Stomach (tissue), 4 donors: ENCODE measurements around the gene CDC14A.

Experiments
- CTCF ChIP-seq, 7 experiments: fragments of 450-650 bp in 4 of 7; fragments of 200-600 bp in 3 of 7; sonication (generic) in 3 of 7; IDR thresholded peaks; one replicate each; pipeline ENCODE4 v1.5.1; 2016 to 2019; ENCODE audit warnings: antibody characterized with exemption in 7 of 7, control low read depth in 2 of 7, mild to moderate bottlenecking in 1 of 7
- EP300 ChIP-seq: sonication (generic); formaldehyde crosslinking; IDR thresholded peaks from one replicate; pipeline ENCODE4 v1.6.1; 2017; ENCODE audit warnings: antibody characterized with exemption
- POLR2A ChIP-seq, 4 donors: fragments of 450-650 bp; IDR thresholded peaks; one replicate each; pipeline ENCODE4 v1.6.1; 2016; ENCODE audit warnings: antibody characterized with exemption in 4 of 4, control low read depth in 2 of 4, mild to moderate bottlenecking in 1 of 4, moderate library complexity in 1 of 4
- POLR2AphosphoS5 ChIP-seq, 3 donors: sonication (generic); formaldehyde crosslinking; IDR thresholded peaks; one replicate each; pipeline ENCODE4 v1.6.1; 2016; ENCODE audit warnings: antibody characterized with exemption in 3 of 3

- no peak for TF ChIP-seq POLR2A (IDR thresholded peaks at IDR 0.05)
- TF ChIP-seq CTCF (IDR thresholded peaks at IDR 0.05): no peak
- TF ChIP-seq POLR2AphosphoS5 (IDR thresholded peaks at IDR 0.05): no peak
- no peak for TF ChIP-seq EP300
Observed at GRCh38 chr1:100556925-100557605, 204.8 kb downstream of the CDC14A start.
